Subcutaneous abdominal adipose tissue (tissue), 5 donors: ENCODE results near the gene DIP2B.

Experiments used
- H3K27ac ChIP-seq: one replicate; pipeline ENCODE4 v1.7.0; 2013; ENCODE audit warnings: low read depth, mild to moderate bottlenecking, inconsistent platforms, low read length, moderate library complexity
- H3K27me3 ChIP-seq, 5 donors: one replicate each; pipeline ENCODE4 v1.7.0; 2013; ENCODE audit warnings: low read length in 5 of 5, inconsistent platforms in 1 of 5; ENCODE audit not compliant: control insufficient read depth in 5 of 5, insufficient read depth in 4 of 5
- H3K36me3 ChIP-seq, 5 donors: one replicate each; pipeline ENCODE4 v1.7.0; 2013; ENCODE audit warnings: low read length in 5 of 5; ENCODE audit not compliant: control insufficient read depth in 5 of 5, insufficient read depth in 5 of 5
- H3K4me1 ChIP-seq, 5 donors: one replicate each; pipeline ENCODE4 v1.7.0; 2013; ENCODE audit warnings: low read length in 5 of 5, mild to moderate bottlenecking in 3 of 5, moderate library complexity in 1 of 5; ENCODE audit not compliant: control insufficient read depth in 5 of 5, insufficient read depth in 5 of 5
- H3K4me3 ChIP-seq, 5 donors: one replicate each; pipeline ENCODE4 v1.7.0; 2013; ENCODE audit warnings: low read length in 5 of 5, low read depth in 1 of 5
- H3K9ac ChIP-seq, 5 donors: one replicate each; pipeline ENCODE4 v1.7.0; 2013; ENCODE audit warnings: low read length in 5 of 5, mild to moderate bottlenecking in 4 of 5, moderate library complexity in 3 of 5
- H3K9me3 ChIP-seq, 5 donors: one replicate each; pipeline ENCODE4 v1.7.0; 2013; ENCODE audit warnings: low read length in 5 of 5; ENCODE audit not compliant: control insufficient read depth in 5 of 5
- donor health status: healthy.
- donor health status: healthy.
- donor health status: healthy.
- donor health status: healthy.
- donor health status: healthy.

Gene DIP2B

GRCh38 chr12:50615145-50615906, 110.5 kb downstream of the DIP2B start:
- Histone ChIP-seq H3K36me3 (no peaks in the 10 kb centered on the region), H3K9me3 (no peaks in the 10 kb centered on the region), H3K27me3 (no peaks in the 10 kb centered on the region), H3K27ac (no peak overlapping the region), H3K9ac (no peak overlapping the region), H3K4me1 (peaks cover 3 to 24% (median 16%) of the 10 kb centered on the region in 5 donors), H3K4me3 (no peak overlapping the region)

GRCh38 chr12:50615907-50616296, 111.1 kb downstream of the DIP2B start:
- Histone ChIP-seq H3K9ac (no peak overlapping the region), H3K36me3 (no peaks in the 10 kb centered on the region), H3K27ac (no peak overlapping the region), H3K27me3 (no peaks in the 10 kb centered on the region), H3K4me1 (peaks cover 3 to 29% (median 21%) of the 10 kb centered on the region in 5 donors), H3K4me3 (no peak overlapping the region), H3K9me3 (no peaks in the 10 kb centered on the region)

DNA sequence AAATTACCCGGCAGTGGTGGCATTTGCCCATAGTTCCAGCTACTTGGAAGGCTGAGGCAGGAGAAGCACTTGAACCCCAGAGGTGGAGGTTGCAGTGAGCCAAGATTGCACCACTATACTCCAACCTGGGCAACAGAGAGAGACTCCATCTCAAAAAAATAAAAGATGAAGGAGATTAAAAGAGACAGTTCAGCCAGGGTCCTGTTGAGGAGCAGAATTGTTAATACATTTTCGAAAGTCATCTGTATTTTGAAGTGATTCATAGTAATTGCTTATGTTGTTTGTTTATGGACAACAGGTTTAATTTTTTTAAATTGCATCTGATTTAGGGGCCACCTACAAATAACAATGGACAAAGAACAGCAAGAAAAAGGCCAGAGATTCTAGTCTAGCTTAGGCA, 112.9 kb downstream of the DIP2B start:
- no peaks in the 10 kb centered on the region for H3K27me3 ChIP-seq
- H3K9ac ChIP-seq, result no peak overlapping the region
- no peak overlapping the region for H3K4me3 ChIP-seq
- no peak overlapping the region for H3K27ac ChIP-seq
- no peaks in the 10 kb centered on the region for H3K9me3 ChIP-seq
- H3K4me1 ChIP-seq, result peaks cover 6 to 31% (median 25%) of the 10 kb centered on the region in 5 donors
- no peaks in the 10 kb centered on the region for H3K36me3 ChIP-seq

GRCh38 chr12:50618864-50619609, 114.3 kb downstream of the DIP2B start:
- H3K9ac ChIP-seq, result no peak overlapping the region
- peaks cover 6 to 28% (median 25%) of the 10 kb centered on the region in 5 donors for H3K4me1 ChIP-seq
- H3K4me3 ChIP-seq, result no peak overlapping the region
- H3K27me3 ChIP-seq, result no peaks in the 10 kb centered on the region
- no peak overlapping the region for H3K27ac ChIP-seq
- no peaks in the 10 kb centered on the region for H3K36me3 ChIP-seq
- H3K9me3 ChIP-seq, result no peaks in the 10 kb centered on the region

- H3K4me1 ChIP-seq, result peaks cover 6 to 33% (median 24%) of the 10 kb centered on the region in 5 donors
- H3K27ac ChIP-seq, result no peak overlapping the region
- no peaks in the 10 kb centered on the region for H3K36me3 ChIP-seq
- H3K9ac ChIP-seq, result no peak overlapping the region
- H3K9me3 ChIP-seq, result no peaks in the 10 kb centered on the region
- no peak overlapping the region for H3K4me3 ChIP-seq
- H3K27me3 ChIP-seq, result no peaks in the 10 kb centered on the region
These were observed 114.8 kb downstream of the DIP2B start for GRCh38 chr12:50619610-50619958.

GRCh38 chr12:50620109-50620977, 115.6 kb downstream of the DIP2B start:
- H3K36me3 ChIP-seq, result no peaks in the 10 kb centered on the region
- no peaks in the 10 kb centered on the region for H3K27me3 ChIP-seq
- peak overlapping the region in 1 of 5 donors; percentile 23 for H3K4me3 ChIP-seq
- H3K4me1 ChIP-seq, result peaks cover 6 to 40% (median 29%) of the 10 kb centered on the region in 5 donors
- no peak overlapping the region for H3K27ac ChIP-seq
- no peaks in the 10 kb centered on the region for H3K9me3 ChIP-seq
- peak overlapping the region in 2 of 5 donors; percentile 19 for H3K9ac ChIP-seq

DNA sequence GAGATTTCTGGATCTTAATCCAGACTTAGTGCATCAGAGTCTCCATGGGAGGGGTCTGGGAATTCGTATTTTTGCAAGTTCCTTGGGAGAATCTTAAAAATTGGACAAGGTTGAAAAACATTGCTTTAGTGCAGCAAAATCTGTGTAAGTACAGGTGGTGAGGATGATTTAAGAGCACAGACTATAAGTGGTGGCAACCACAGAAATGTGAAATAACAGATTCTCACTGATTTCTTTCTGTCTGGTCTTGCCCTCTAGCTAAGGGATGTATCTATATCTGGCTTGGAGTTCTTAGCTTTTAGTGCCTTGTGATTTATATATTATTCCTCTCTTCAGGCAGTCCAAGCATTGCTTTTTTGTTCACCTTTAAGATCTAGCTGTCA, 116.2 kb downstream of the DIP2B start:
- H3K9ac ChIP-seq, result peak overlapping the region in 1 of 5 donors; percentile 2

DNA sequence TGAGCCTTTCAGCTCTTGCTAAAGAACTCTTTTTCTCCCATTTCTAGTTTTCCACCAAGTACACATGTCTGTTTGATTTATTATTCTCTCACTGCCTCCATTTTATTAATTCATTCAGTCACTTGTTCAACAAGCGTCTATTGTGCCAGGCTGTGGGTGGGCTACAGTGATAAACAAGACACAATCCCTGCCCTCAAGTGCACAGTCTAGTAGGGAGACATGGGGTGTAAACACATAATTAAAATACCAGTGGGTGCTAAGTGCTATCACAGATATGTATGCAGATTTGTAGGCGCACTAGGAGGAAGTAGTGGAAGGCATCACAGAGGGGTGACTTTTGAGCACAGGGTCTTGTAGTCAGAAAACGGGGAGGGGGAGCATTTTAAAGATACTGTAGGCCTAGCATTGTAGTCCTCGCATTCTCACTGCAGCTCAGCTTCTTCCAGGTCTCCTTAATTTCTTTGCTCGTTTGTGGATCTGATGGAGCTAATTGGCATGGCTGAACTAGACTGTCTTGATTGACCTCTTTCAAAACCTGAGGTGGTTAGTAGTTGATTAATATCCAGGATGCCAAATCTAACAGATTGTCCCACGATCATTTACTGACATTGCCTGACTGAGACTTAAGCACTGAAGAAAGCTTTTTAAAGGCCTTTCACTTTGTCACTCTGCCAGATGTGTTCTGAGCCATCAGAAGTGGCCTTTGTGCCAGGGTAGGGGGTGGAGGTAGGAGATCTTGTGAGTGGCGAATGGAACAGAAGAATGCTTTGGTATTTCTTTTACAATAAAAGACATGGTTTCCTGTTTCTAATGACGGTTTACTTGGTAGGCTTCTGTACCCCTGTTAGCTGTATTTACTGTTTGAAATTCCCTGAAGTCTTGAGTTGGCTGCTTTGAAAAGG, 116.9 kb downstream of the DIP2B start:
- peaks cover 6 to 52% (median 33%) of the 10 kb centered on the region in 5 donors for H3K4me1 ChIP-seq
- peaks cover 0 to 3% (median 0%) of the 10 kb centered on the region in 5 donors for H3K36me3 ChIP-seq
- H3K9me3 ChIP-seq, result no peaks in the 10 kb centered on the region
- H3K9ac ChIP-seq, result no peak overlapping the region
- no peak overlapping the region for H3K27ac ChIP-seq
- H3K27me3 ChIP-seq, result no peaks in the 10 kb centered on the region
- no peak overlapping the region for H3K4me3 ChIP-seq

More for the DNA sequence above, 116.2 kb downstream of the DIP2B start:
- no peaks in the 10 kb centered on the region for H3K27me3 ChIP-seq
- H3K4me1 ChIP-seq, result peaks cover 6 to 46% (median 30%) of the 10 kb centered on the region in 5 donors
- H3K4me3 ChIP-seq, result no peak overlapping the region
- H3K27ac ChIP-seq, result no peak overlapping the region
- H3K36me3 ChIP-seq, result no peaks in the 10 kb centered on the region
- no peaks in the 10 kb centered on the region for H3K9me3 ChIP-seq
